ENCODE measurements around the gene COTL1. TPM values are rescaled to one million over a fixed set of nuclear protein-coding genes. Genes with fewer than 3 reads are reported as not detected.
"Not testable (repeated sequence)": the region's sequence is repeated elsewhere in the genome, so short reads cannot be mapped to it uniquely, and the experiment has no call there.

COTL1 gene
- total RNA-seq, 1 experiment from 2014 or later: 102 TPM

DNA sequence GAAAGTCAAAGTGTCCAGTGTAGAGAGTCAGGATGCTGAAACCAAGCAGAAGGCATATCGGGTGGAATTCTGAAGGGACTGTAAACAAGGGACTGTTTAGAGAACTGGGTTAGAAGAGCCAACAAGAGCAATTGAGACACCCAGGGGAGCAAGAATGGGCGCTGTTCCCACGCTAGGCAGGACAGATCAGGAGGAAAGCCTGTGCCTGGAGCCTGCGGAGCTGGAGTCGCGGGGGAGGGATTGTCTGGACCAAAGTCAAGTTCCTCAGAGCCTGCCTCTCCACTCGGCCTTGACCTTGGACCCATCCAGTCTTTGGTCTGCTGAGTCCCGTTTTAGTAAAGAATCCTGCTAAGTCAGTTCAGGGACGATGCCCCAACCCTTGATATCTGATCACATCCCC, 15.7 kb upstream of the COTL1 start:
- POLR2A ChIA-PET: no interaction called here

GRCh38 chr16:84632862-84633261, 15.0 kb upstream of the COTL1 start:
- H3K27ac Mint-ChIP-seq; CTCF ChIA-PET; H3K4me3 Mint-ChIP-seq; H3K9me3 Mint-ChIP-seq; POLR2A ChIA-PET; ATAC-seq; H3K36me3 Mint-ChIP-seq; DNase-seq (ENCODE audit: low spot score); H3K27me3 Mint-ChIP-seq (ENCODE audit: low read depth): not testable (repeated sequence)
- peaks cover 11% of the 10 kb centered on the region for H3K4me1 Mint-ChIP-seq

More for the DNA sequence above, 15.7 kb upstream of the COTL1 start:
- H3K4me1 Mint-ChIP-seq: peaks cover 11% of the 10 kb centered on the region
- ATAC-seq (no peak), DNase-seq (ENCODE audit: low spot score) (no peak)
- CTCF ChIA-PET: no interaction called here
- TF ChIP-seq, protein P1, sequence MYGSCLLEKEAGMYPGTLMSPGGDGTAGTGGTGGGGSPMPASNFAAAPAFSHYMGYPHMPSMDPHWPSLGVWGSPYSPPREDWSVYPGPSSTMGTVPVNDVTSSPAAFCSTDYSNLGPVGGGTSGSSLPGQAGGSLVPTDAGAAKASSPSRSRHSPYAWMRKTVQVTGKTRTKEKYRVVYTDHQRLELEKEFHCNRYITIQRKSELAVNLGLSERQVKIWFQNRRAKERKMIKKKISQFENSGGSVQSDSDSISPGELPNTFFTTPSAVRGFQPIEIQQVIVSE (CRISPR knock-in tag; IDR thresholded peaks at IDR 0.05; ENCODE audit: borderline replicate concordance): no peak
- TF ChIP-seq, protein P2, sequence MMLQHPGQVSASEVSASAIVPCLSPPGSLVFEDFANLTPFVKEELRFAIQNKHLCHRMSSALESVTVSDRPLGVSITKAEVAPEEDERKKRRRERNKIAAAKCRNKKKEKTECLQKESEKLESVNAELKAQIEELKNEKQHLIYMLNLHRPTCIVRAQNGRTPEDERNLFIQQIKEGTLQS (CRISPR knock-in tag; conservative IDR thresholded peaks at IDR 0.05): no peak
- TF ChIP-seq PRDM15 (CRISPR knock-in tag; IDR thresholded peaks at IDR 0.05) (peak; percentile 86), FOXP1 (CRISPR knock-in tag; IDR thresholded peaks at IDR 0.05; ENCODE audit: borderline replicate concordance) (no peak)
- no peaks in the 10 kb centered on the region for H3K27me3 Mint-ChIP-seq (ENCODE audit: low read depth)
- H3K4me3 Mint-ChIP-seq: no peak overlapping the region
- H3K27ac Mint-ChIP-seq: no peak overlapping the region
- no peaks in the 10 kb centered on the region for H3K36me3 Mint-ChIP-seq
- H3K9me3 Mint-ChIP-seq: peaks cover 3% of the 10 kb centered on the region; the same call in 1 of the 2 replicates

- no peak overlapping the region; the same call in 1 of the 2 replicates for H3K27ac Mint-ChIP-seq
- H3K9me3 Mint-ChIP-seq: peaks cover 1% of the 10 kb centered on the region; the same call in 1 of the 2 replicates
- CTCF ChIA-PET: no interaction called here
- H3K4me3 Mint-ChIP-seq: no peak overlapping the region
- ATAC-seq (no peak), DNase-seq (ENCODE audit: low spot score) (no peak)
- POLR2A ChIA-PET: no interaction called here
- H3K27me3 Mint-ChIP-seq (ENCODE audit: low read depth): no peaks in the 10 kb centered on the region
- no peaks in the 10 kb centered on the region for H3K36me3 Mint-ChIP-seq
- peaks cover 6% of the 10 kb centered on the region for H3K4me1 Mint-ChIP-seq
- TF ChIP-seq ZBTB21 (CRISPR knock-in tag; IDR thresholded peaks at IDR 0.05; ENCODE audit: borderline replicate concordance) (no peak), IRF2 (CRISPR knock-in tag; IDR thresholded peaks at IDR 0.05; ENCODE audit: borderline replicate concordance, low read depth) (no peak), ESRRA (CRISPR knock-in tag; IDR thresholded peaks at IDR 0.05; ENCODE audit: borderline replicate concordance) (no peak), ZNF416 (CRISPR knock-in tag; IDR thresholded peaks at IDR 0.05) (no peak), MLX (CRISPR knock-in tag; IDR thresholded peaks at IDR 0.05) (no peak), ZNF512 (CRISPR knock-in tag; IDR thresholded peaks at IDR 0.05; ENCODE audit: borderline replicate concordance) (no peak), CREB1 (CRISPR knock-in tag; IDR thresholded peaks at IDR 0.05) (no peak), NFE2L1 (CRISPR knock-in tag; IDR thresholded peaks at IDR 0.05) (no peak), KAT7 (CRISPR knock-in tag; IDR thresholded peaks at IDR 0.05; ENCODE audit: borderline replicate concordance) (no peak), RORB (CRISPR knock-in tag; IDR thresholded peaks at IDR 0.05) (no peak), MXD4 (CRISPR knock-in tag; IDR thresholded peaks at IDR 0.05; ENCODE audit: borderline replicate concordance) (no peak), JAZF1 (CRISPR knock-in tag; IDR thresholded peaks at IDR 0.05) (no peak), CREM (CRISPR knock-in tag; IDR thresholded peaks at IDR 0.05) (no peak), TP53 (CRISPR knock-in tag; IDR thresholded peaks at IDR 0.05) (no peak)
- TF ChIP-seq, protein P3, sequence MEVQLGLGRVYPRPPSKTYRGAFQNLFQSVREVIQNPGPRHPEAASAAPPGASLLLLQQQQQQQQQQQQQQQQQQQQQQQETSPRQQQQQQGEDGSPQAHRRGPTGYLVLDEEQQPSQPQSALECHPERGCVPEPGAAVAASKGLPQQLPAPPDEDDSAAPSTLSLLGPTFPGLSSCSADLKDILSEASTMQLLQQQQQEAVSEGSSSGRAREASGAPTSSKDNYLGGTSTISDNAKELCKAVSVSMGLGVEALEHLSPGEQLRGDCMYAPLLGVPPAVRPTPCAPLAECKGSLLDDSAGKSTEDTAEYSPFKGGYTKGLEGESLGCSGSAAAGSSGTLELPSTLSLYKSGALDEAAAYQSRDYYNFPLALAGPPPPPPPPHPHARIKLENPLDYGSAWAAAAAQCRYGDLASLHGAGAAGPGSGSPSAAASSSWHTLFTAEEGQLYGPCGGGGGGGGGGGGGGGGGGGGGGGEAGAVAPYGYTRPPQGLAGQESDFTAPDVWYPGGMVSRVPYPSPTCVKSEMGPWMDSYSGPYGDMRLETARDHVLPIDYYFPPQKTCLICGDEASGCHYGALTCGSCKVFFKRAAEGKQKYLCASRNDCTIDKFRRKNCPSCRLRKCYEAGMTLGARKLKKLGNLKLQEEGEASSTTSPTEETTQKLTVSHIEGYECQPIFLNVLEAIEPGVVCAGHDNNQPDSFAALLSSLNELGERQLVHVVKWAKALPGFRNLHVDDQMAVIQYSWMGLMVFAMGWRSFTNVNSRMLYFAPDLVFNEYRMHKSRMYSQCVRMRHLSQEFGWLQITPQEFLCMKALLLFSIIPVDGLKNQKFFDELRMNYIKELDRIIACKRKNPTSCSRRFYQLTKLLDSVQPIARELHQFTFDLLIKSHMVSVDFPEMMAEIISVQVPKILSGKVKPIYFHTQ (CRISPR knock-in tag; IDR thresholded peaks at IDR 0.05): no peak
- TF ChIP-seq, protein P4, sequence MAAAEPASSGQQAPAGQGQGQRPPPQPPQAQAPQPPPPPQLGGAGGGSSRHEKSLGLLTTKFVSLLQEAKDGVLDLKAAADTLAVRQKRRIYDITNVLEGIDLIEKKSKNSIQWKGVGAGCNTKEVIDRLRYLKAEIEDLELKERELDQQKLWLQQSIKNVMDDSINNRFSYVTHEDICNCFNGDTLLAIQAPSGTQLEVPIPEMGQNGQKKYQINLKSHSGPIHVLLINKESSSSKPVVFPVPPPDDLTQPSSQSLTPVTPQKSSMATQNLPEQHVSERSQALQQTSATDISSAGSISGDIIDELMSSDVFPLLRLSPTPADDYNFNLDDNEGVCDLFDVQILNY (CRISPR knock-in tag; IDR thresholded peaks at IDR 0.05): no peak
- TF ChIP-seq, protein P5, sequence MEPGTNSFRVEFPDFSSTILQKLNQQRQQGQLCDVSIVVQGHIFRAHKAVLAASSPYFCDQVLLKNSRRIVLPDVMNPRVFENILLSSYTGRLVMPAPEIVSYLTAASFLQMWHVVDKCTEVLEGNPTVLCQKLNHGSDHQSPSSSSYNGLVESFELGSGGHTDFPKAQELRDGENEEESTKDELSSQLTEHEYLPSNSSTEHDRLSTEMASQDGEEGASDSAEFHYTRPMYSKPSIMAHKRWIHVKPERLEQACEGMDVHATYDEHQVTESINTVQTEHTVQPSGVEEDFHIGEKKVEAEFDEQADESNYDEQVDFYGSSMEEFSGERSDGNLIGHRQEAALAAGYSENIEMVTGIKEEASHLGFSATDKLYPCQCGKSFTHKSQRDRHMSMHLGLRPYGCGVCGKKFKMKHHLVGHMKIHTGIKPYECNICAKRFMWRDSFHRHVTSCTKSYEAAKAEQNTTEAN (CRISPR knock-in tag; IDR thresholded peaks at IDR 0.05): no peak
Observed at GRCh38 chr16:84631886-84632285, 14.0 kb upstream of the COTL1 start.

Data from WTC11 (cell line).